Loucy (cell line): Measurements from ENCODE around the gene MTX3.

Source experiments
- H2AFZ ChIP-seq: fragments of 200-600 bp; sonication (generic); 2 replicates; pipeline ENCODE4 v1.6.0; 2016; ENCODE audit warnings: antibody characterized with exemption, mild to moderate bottlenecking, low read length, moderate library complexity
- H3F3A ChIP-seq: fragments of 200-600 bp; 2 replicates; pipeline ENCODE4 v1.6.0; 2016; ENCODE audit warnings: antibody characterized with exemption, low read depth, mild to moderate bottlenecking
- H3K27me3 ChIP-seq: fragments of 200-600 bp; sonication (generic); 2 replicates; pipeline ENCODE4 v1.6.1; 2014; ENCODE audit warnings: low read length, mild to moderate bottlenecking; ENCODE audit not compliant: insufficient read depth, poor library complexity, severe bottlenecking
- H3K36me3 ChIP-seq: fragments of 200-600 bp; sonication (generic); 2 replicates; pipeline ENCODE4 v1.6.1; 2016; ENCODE audit warnings: low read length; ENCODE audit not compliant: insufficient read depth
- H3K4me1 ChIP-seq: fragments of 200-600 bp; sonication (generic); 2 replicates; pipeline ENCODE4 v1.5.1; 2014; ENCODE audit warnings: low read length, mild to moderate bottlenecking; ENCODE audit not compliant: insufficient read depth, poor library complexity, severe bottlenecking
- H3K4me2 ChIP-seq: fragments of 200-600 bp; sonication (generic); 2 replicates; pipeline ENCODE4 v1.6.0; 2014; ENCODE audit warnings: antibody characterized with exemption, low read length, low read depth, mild to moderate bottlenecking; ENCODE audit not compliant: poor library complexity, severe bottlenecking
- H3K4me3 ChIP-seq: fragments of 200-600 bp; sonication (generic); 2 replicates; pipeline ENCODE4 v1.5.1; 2014; ENCODE audit warnings: low read length, mild to moderate bottlenecking, mixed read lengths; ENCODE audit not compliant: poor library complexity, severe bottlenecking
- H3K79me2 ChIP-seq: fragments of 200-600 bp; sonication (generic); 2 replicates; pipeline ENCODE4 v1.6.1; 2014; ENCODE audit warnings: low read length; ENCODE audit not compliant: insufficient read depth
- H3K9ac ChIP-seq: fragments of 200-600 bp; sonication (generic); 2 replicates; pipeline ENCODE4 v1.6.0; 2014; ENCODE audit warnings: mild to moderate bottlenecking, low read depth, low read length, moderate library complexity; ENCODE audit not compliant: poor library complexity, severe bottlenecking
- H3K9me2 ChIP-seq: fragments of 200-600 bp; sonication (generic); replicated peaks from 2 replicates; pipeline ENCODE4 v1.6.1; 2016; ENCODE audit warnings: low read depth, low read length, mixed read lengths
- H3K9me3 ChIP-seq: fragments of 200-600 bp; sonication (generic); 2 replicates; pipeline ENCODE4 v1.6.1; 2014; ENCODE audit warnings: mild to moderate bottlenecking, antibody characterized with exemption, low read length, low read depth; ENCODE audit not compliant: insufficient read depth
- H4K20me1 ChIP-seq: fragments of 200-600 bp; sonication (generic); 2 replicates; pipeline ENCODE4 v1.6.0; 2014; ENCODE audit warnings: antibody characterized with exemption, low read length, mild to moderate bottlenecking; ENCODE audit not compliant: insufficient read depth, poor library complexity, severe bottlenecking
- EZH2phosphoT487 ChIP-seq: fragments of 200-600 bp; IDR thresholded peaks from 2 replicates; pipeline ENCODE4 v1.6.1; 2018; ENCODE audit warnings: antibody characterized with exemption, mild to moderate bottlenecking, moderate library complexity, borderline replicate concordance
- TF ChIP-seq, protein P1 (sequence below): fragments of 200-600 bp; sonication (generic); conservative IDR thresholded peaks from 2 replicates; pipeline ENCODE4 v1.5.1; 2014; ENCODE audit warnings: mild to moderate bottlenecking, antibody characterized with exemption, low read length

The MTX3 gene

DNA sequence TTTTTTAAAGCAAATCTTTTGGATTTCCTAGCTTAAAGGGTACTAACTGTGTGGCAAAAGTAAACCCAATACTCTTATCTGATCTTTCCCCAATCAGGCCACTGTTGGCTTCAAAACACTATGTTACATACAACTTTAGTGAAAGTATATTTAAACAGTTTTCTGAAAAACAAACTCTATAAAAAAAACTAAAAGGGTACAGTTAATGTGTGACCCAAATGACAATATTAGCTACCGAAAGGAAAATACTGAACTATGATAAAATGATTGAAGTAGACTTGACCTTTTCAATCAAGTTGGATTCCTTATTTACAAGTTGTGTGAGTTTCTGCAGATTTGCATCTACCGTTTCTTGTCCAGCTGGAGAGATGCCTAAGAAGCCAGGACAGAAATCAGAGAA, 5.8 kb downstream of the MTX3 start:
- H2AFZ ChIP-seq: no peak overlapping the region
- TF ChIP-seq EZH2phosphoT487: no peak
- TF ChIP-seq, protein P1, sequence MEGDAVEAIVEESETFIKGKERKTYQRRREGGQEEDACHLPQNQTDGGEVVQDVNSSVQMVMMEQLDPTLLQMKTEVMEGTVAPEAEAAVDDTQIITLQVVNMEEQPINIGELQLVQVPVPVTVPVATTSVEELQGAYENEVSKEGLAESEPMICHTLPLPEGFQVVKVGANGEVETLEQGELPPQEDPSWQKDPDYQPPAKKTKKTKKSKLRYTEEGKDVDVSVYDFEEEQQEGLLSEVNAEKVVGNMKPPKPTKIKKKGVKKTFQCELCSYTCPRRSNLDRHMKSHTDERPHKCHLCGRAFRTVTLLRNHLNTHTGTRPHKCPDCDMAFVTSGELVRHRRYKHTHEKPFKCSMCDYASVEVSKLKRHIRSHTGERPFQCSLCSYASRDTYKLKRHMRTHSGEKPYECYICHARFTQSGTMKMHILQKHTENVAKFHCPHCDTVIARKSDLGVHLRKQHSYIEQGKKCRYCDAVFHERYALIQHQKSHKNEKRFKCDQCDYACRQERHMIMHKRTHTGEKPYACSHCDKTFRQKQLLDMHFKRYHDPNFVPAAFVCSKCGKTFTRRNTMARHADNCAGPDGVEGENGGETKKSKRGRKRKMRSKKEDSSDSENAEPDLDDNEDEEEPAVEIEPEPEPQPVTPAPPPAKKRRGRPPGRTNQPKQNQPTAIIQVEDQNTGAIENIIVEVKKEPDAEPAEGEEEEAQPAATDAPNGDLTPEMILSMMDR: no peak
- H3K9ac ChIP-seq: no peak overlapping the region
- H3K36me3 ChIP-seq: no peaks in the 10 kb centered on the region
- H3K79me2 ChIP-seq: no peaks in the 10 kb centered on the region
- no peaks in the 10 kb centered on the region for H3K9me2 ChIP-seq
- peaks cover 44% of the 10 kb centered on the region for H3K4me1 ChIP-seq
- peaks cover 2% of the 10 kb centered on the region; the same call in 1 of the 2 replicates for H3F3A ChIP-seq
- no peaks in the 10 kb centered on the region for H3K27me3 ChIP-seq
- H3K4me3 ChIP-seq: no peak overlapping the region
- H3K9me3 ChIP-seq: no peaks in the 10 kb centered on the region
- H3K4me2 ChIP-seq: no peak overlapping the region
- H4K20me1 ChIP-seq: no peaks in the 10 kb centered on the region

DNA sequence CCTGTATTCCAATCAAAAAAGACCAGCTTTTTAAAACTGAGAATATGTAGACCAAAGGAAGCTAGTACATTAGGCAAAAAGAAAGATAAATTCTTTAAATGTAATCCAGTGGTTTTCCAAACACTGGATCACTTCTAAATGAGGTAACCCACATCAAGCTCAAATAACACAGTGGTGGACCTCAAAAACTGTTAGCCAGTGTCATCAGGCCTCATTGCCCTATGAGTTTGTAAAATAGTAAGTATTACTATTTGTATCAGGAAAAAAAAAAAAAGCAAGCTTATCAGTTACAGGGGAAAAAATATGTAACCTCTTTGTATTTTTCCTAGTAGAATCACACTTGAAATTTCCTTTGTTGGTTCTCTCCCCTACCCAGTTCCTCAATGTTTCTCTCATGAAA, 6.7 kb downstream of the MTX3 start:
- TF ChIP-seq EZH2phosphoT487: no peak
- TF ChIP-seq, protein P1: no peak
- Histone ChIP-seq H3F3A (peaks cover 7% of the 10 kb centered on the region; the same call in 1 of the 2 replicates), H3K36me3 (no peaks in the 10 kb centered on the region)

DNA sequence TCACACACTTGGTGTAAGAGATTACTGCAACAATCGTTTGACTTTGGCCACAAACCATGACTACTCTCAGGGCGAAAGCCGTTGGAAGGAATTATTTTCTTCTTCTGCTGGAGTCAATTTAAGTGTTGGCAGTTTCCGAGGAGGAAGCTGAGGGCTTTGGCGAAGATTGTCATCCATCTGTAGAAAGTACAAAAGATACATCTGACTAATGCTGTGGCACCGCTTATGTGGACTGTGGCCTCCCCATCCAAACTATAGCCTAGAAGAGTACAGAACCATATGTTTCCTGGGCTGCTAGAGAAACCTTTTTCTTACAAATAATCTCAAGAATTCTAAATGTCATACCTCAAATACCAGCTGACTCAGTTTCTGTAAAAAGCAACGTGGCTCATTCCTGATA, 7.4 kb downstream of the MTX3 start:
- Histone ChIP-seq H4K20me1 (no peaks in the 10 kb centered on the region), H3K9ac (no peak overlapping the region), H3K36me3 (no peaks in the 10 kb centered on the region), H3K4me3 (no peak overlapping the region), H3K27me3 (no peaks in the 10 kb centered on the region), H3K9me2 (no peaks in the 10 kb centered on the region), H3K4me2 (no peak overlapping the region), H3K4me1 (peaks cover 49% of the 10 kb centered on the region), H3K9me3 (no peaks in the 10 kb centered on the region), H3K79me2 (no peaks in the 10 kb centered on the region), H3F3A (peaks cover 7% of the 10 kb centered on the region; the same call in 1 of the 2 replicates), H2AFZ (no peak overlapping the region)
- no peak for TF ChIP-seq EZH2phosphoT487
- TF ChIP-seq, protein P1: no peak

More for the DNA sequence above, 6.7 kb downstream of the MTX3 start:
- no peak overlapping the region for H3K9ac ChIP-seq
- no peaks in the 10 kb centered on the region for H3K79me2 ChIP-seq
- no peaks in the 10 kb centered on the region for H3K9me2 ChIP-seq
- no peaks in the 10 kb centered on the region for H4K20me1 ChIP-seq
- no peak overlapping the region for H3K4me3 ChIP-seq
- H3K4me1 ChIP-seq: peaks cover 49% of the 10 kb centered on the region
- no peak overlapping the region for H3K4me2 ChIP-seq
- H3K27me3 ChIP-seq: no peaks in the 10 kb centered on the region
- no peaks in the 10 kb centered on the region for H3K9me3 ChIP-seq
- no peak overlapping the region for H2AFZ ChIP-seq
